Bronchial epithelial cell (primary cell): ENCODE measurements around the gene SLC15A4. TPM values are rescaled to one million over a fixed set of nuclear protein-coding genes. Genes with fewer than 3 reads are reported as not detected.
A peak's percentile ranks its signal among the peaks of the same experiment; 100 is the strongest.

ENCODE experiments used
- DNase-seq: peaks from one replicate; pipeline ENCODE4 v3.0.0-alpha.2; 2010; ENCODE audit warnings: low read depth
- FAIRE-seq: peaks from 2 replicates; lab custom pipeline; 2011; peaks lifted over from hg19 to GRCh38; lab: Jason Lieb, UNC
- H3K27me3 ChIP-seq: 2 replicates; pipeline ENCODE4 v1.5.1; 2011; ENCODE audit warnings: low read length; ENCODE audit not compliant: control insufficient read depth, insufficient read depth
- H3K36me3 ChIP-seq: 2 replicates; pipeline ENCODE4 v1.5.1; 2011; ENCODE audit warnings: low read length; ENCODE audit not compliant: control insufficient read depth, insufficient read depth
- H3K4me3 ChIP-seq: 2 replicates; pipeline ENCODE4 v1.5.1; 2011; ENCODE audit warnings: mild to moderate bottlenecking, low read depth, low read length, control low read depth
- total RNA-seq: library from RNA; depleted of rRNA; stranded (reverse); fragments of >200 nt; gene quantifications from 2 replicates; pipeline ENCODE4 v1.2.1, GENCODE V29; 2014
- TF ChIP-seq, protein P1 (sequence below): IDR thresholded peaks from 2 replicates; pipeline ENCODE4 v1.5.1; 2011; ENCODE audit warnings: mild to moderate bottlenecking, moderate library complexity, low read length, control low read depth, inconsistent platforms; ENCODE audit not compliant: insufficient read depth, severe bottlenecking

The SLC15A4 gene
- total RNA-seq, 1 donor from 2014 or later, result 70.0 TPM

DNA sequence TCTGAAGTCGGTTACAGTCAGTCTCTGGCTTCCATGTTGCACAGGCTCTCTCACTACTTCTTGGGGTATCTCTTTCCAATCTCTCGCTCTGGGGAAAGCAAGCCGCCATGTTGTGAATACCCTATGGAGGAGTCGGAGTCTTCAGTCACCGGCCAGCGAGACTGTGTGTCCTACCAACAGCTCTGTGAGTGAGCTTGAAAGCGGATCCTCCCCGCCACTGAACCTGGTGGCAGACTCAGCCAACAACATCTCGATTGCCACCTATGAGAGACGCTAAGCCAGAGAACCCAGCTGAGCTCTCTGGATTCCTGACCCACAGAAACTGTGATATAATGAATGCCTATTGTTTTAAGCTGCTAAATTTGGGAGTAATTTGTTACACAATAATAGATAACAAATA lies 51.5 kb downstream of the SLC15A4 start:
- Histone ChIP-seq H3K36me3 (no peaks in the 10 kb centered on the region), H3K27me3 (no peaks in the 10 kb centered on the region), H3K4me3 (no peak overlapping the region)
- TF ChIP-seq, protein P1, sequence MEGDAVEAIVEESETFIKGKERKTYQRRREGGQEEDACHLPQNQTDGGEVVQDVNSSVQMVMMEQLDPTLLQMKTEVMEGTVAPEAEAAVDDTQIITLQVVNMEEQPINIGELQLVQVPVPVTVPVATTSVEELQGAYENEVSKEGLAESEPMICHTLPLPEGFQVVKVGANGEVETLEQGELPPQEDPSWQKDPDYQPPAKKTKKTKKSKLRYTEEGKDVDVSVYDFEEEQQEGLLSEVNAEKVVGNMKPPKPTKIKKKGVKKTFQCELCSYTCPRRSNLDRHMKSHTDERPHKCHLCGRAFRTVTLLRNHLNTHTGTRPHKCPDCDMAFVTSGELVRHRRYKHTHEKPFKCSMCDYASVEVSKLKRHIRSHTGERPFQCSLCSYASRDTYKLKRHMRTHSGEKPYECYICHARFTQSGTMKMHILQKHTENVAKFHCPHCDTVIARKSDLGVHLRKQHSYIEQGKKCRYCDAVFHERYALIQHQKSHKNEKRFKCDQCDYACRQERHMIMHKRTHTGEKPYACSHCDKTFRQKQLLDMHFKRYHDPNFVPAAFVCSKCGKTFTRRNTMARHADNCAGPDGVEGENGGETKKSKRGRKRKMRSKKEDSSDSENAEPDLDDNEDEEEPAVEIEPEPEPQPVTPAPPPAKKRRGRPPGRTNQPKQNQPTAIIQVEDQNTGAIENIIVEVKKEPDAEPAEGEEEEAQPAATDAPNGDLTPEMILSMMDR, result no peak
- DNase-seq, result no peak
- no peak for FAIRE-seq

DNA sequence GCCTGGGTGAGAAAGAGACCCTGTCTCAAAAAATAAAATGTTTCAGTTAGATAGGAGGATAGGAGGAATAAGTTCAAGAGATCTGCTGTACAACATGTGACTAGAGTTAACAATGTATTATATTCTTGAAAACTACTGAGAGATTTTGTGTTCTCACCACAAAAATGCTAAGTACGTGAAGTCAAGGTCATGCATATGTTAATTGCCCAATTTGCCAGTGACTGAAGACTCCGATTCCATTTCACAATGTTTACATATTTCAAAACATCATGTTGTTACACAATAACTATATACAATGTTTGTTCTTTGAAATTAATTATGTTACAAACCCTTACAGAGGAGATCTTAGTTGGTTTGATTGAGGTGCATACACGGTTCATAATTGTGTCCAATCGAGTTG lies 52.1 kb downstream of the SLC15A4 start:
- TF ChIP-seq, protein P1, result no peak
- no peak overlapping the region for H3K4me3 ChIP-seq
- FAIRE-seq, result no peak
- H3K27me3 ChIP-seq, result no peaks in the 10 kb centered on the region
- peak; percentile 33 for DNase-seq
- H3K36me3 ChIP-seq, result no peaks in the 10 kb centered on the region

DNA sequence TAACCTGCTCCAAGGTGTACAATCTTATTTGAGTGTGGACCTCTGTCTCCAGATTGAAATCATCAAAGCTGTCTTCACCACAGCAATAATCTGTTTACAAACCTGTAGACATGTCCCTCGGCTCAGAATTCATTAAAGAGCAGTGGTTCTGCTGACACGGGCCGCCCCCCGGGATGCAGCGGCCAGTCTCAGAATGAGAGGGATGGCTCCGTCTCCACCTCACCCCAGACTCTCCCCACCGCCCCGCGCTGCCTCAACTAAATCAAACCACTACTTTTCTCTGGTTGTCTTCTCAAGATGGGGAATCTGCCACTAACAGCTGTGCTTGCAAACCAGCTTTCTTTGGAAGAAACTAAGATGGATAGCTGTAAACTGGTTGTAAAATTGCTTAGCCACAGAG lies 56.2 kb downstream of the SLC15A4 start:
- FAIRE-seq (no peak), DNase-seq (no peak)
- TF ChIP-seq, protein P1, result no peak
- Histone ChIP-seq H3K4me3 (no peak overlapping the region), H3K27me3 (no peaks in the 10 kb centered on the region), H3K36me3 (no peaks in the 10 kb centered on the region)

DNA sequence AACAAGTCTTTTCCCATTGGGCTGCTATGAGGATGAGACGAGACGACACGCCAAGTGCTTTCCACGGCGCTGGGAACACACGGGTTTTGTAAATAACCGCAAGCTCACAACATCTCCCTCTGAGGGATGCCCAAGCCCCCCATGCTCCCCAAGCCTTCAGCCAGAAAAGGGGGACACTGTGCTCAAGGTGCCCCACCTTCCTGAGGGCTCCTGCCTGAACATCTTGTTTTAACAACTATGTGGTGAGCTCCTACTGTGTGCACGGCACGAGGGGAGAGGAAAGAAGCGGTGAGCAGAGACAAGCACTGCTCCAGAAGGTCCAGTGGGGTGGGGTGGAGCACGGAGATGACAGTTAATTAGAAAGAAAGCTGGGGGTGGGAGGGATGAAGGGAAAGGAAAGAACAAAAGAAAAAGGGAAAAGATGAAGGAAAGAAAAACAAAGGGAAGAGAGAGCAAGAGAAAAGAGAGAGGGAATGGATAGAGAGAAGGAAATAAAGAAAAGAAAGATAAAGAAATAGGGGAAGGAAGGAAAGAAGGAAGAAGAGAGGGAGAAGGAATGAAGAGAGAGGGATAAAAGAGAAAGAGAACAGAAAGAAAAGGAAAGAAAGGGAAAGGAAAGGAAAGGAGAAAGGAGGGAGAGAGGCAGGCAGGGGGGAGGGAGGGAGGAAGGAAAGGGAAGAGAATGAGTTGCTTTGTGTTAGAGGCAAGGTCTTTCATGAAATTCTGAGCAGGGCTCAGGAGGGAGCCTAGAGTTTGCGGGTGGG lies 56.8 kb downstream of the SLC15A4 start:
- FAIRE-seq (no peak), DNase-seq (no peak)
- TF ChIP-seq, protein P1, result no peak
- no peaks in the 10 kb centered on the region for H3K36me3 ChIP-seq
- H3K27me3 ChIP-seq, result no peaks in the 10 kb centered on the region
- no peak overlapping the region for H3K4me3 ChIP-seq

DNA sequence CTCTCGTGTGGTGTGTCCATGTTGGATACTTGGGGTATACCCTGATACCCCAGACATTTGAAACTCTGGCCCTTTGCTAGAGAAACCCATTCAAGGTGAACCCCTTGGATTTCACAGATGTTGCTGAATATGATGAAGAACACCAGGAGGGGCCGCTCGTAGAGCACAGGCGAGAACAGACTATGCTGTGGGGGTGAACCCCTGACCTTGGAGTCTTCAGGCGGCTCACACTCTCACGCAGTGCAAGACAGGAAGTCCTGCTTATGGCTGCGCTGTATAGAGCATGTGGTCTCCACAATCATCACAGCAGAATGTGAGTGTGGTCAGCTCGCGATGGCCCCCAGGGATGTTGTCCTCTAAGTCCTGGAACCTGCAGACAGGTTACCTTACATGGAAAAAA lies 60.4 kb downstream of the SLC15A4 start:
- DNase-seq, result no peak
- no peaks in the 10 kb centered on the region for H3K36me3 ChIP-seq
- FAIRE-seq, result no peak
- TF ChIP-seq, protein P1, result no peak
- H3K4me3 ChIP-seq, result no peak overlapping the region
- H3K27me3 ChIP-seq, result no peaks in the 10 kb centered on the region

DNA sequence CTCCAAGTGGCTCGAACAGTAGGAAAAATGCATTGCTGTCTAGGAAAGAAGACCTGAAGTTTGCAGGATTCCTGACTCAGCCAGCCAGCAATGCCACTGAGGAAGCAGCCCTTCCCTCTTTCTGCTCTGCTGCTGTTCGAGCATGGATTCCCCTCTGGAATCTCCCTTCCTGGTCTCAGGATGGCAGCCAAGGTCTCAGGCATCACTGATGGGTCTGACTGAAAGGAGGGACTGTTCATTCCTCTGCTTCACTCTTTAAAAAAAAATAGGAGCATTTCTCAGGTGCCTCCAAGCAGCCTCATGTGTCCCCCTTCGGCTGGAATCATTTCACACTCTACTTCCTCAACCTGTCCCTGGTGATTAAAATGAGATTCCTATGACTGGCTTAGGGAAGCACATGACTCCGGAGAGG lies 62.4 kb downstream of the SLC15A4 start:
- H3K27me3 ChIP-seq, result no peaks in the 10 kb centered on the region
- no peak for FAIRE-seq

More for the DNA sequence above, 62.4 kb downstream of the SLC15A4 start:
- H3K4me3 ChIP-seq, result no peak overlapping the region
- TF ChIP-seq, protein P1, result no peak
- H3K36me3 ChIP-seq, result no peaks in the 10 kb centered on the region
- no peak for DNase-seq
